ENCODE data around the gene OSR1.

DNA sequence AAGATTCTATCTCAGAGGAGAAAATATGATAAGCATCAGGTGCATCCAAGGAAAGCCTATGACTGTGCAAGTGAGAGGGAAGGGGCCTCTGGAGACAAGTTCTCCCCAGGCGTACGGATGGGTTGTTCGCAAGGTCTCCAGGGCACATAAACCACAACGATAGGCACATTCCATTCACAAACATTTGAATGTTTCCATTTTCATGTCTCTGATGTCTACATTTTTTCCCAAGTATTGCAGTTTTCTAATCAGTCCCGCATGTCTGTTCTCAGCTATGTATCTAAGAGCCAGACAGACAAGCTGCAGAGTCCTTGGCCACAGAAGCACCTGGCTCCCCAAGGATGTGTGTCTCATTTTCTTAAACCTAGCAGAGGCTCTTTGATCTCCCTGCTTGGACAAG is 28.0 kb downstream of the OSR1 start:
- TF ChIP-seq, protein P1, sequence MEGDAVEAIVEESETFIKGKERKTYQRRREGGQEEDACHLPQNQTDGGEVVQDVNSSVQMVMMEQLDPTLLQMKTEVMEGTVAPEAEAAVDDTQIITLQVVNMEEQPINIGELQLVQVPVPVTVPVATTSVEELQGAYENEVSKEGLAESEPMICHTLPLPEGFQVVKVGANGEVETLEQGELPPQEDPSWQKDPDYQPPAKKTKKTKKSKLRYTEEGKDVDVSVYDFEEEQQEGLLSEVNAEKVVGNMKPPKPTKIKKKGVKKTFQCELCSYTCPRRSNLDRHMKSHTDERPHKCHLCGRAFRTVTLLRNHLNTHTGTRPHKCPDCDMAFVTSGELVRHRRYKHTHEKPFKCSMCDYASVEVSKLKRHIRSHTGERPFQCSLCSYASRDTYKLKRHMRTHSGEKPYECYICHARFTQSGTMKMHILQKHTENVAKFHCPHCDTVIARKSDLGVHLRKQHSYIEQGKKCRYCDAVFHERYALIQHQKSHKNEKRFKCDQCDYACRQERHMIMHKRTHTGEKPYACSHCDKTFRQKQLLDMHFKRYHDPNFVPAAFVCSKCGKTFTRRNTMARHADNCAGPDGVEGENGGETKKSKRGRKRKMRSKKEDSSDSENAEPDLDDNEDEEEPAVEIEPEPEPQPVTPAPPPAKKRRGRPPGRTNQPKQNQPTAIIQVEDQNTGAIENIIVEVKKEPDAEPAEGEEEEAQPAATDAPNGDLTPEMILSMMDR (IDR thresholded peaks at IDR 0.05): no peak
- TF ChIP-seq ZFX (IDR thresholded peaks at IDR 0.05; ENCODE audit: borderline replicate concordance): no peak

Data from 22Rv1 (cell line).